Endodermal cell (in vitro differentiated cells): Measurements from ENCODE around the gene SPON1. TPM values are rescaled to one million over a fixed set of nuclear protein-coding genes. Genes with fewer than 3 reads are reported as not detected.

ENCODE experiments used
- DNase-seq: peaks from one replicate; pipeline ENCODE4 v3.0.0-alpha.2; 2017
- H3K27ac ChIP-seq: 2 replicates; pipeline ENCODE4 v1.5.1; 2013; ENCODE audit warnings: mild to moderate bottlenecking, low read depth, low read length, moderate library complexity
- H3K27me3 ChIP-seq: 2 replicates; pipeline ENCODE4 v1.6.1; 2013; ENCODE audit warnings: mild to moderate bottlenecking, low read length, moderate library complexity; ENCODE audit not compliant: insufficient read depth, control insufficient read depth, poor library complexity, severe bottlenecking
- H3K36me3 ChIP-seq: 2 replicates; pipeline ENCODE4 v1.7.0; 2013; ENCODE audit warnings: mild to moderate bottlenecking, low read length, moderate library complexity; ENCODE audit not compliant: control insufficient read depth, insufficient read depth
- H3K4me1 ChIP-seq: one replicate; pipeline ENCODE4 v1.7.0; 2013; ENCODE audit warnings: low read length; ENCODE audit not compliant: control insufficient read depth, insufficient read depth
- H3K4me3 ChIP-seq: 2 replicates; pipeline ENCODE4 v1.5.1; 2013; ENCODE audit warnings: mild to moderate bottlenecking, low read length, moderate library complexity
- H3K9ac ChIP-seq: 2 replicates; pipeline ENCODE4 v1.6.1; 2013; ENCODE audit warnings: mild to moderate bottlenecking, low read length, moderate library complexity; ENCODE audit not compliant: poor library complexity, severe bottlenecking; ENCODE audit errors: extremely low read depth
- H3K9me3 ChIP-seq: 2 replicates; pipeline ENCODE4 v1.6.1; 2013; ENCODE audit warnings: mild to moderate bottlenecking, low read length, moderate library complexity; ENCODE audit not compliant: control insufficient read depth
- H3K27ac Mint-ChIP-seq: 2 replicates; pipeline ENCODE4 v1.8.0; 2020; ENCODE audit warnings: mixed read lengths
- H3K27me3 Mint-ChIP-seq: 2 replicates; pipeline ENCODE4 v1.8.0; 2021; ENCODE audit warnings: mild to moderate bottlenecking, mixed read lengths; ENCODE audit not compliant: insufficient read depth
- H3K36me3 Mint-ChIP-seq: 2 replicates; pipeline ENCODE4 v1.8.0; 2020; ENCODE audit warnings: low read depth, mixed read lengths
- H3K4me1 Mint-ChIP-seq: 2 replicates; pipeline ENCODE4 v1.8.0; 2020; ENCODE audit warnings: mixed read lengths
- H3K4me3 Mint-ChIP-seq: 2 replicates; pipeline ENCODE4 v1.8.0; 2020; ENCODE audit warnings: mild to moderate bottlenecking, moderate library complexity, mixed read lengths
- H3K9me3 Mint-ChIP-seq: 2 replicates; pipeline ENCODE4 v1.8.0; 2020; ENCODE audit warnings: mild to moderate bottlenecking, mixed read lengths
- CTCF ChIP-seq: fragments of 200-600 bp; sonication (generic); conservative IDR thresholded peaks from 2 replicates; pipeline ENCODE4 v1.5.0; 2021; ENCODE audit warnings: antibody characterized with exemption, mild to moderate bottlenecking
- WGBS, 2 experiments: methylation state at CpG; one replicate each; pipeline versions ENCODE4 v1.1.5 to v1.1.7; 2013; ENCODE audit warnings: missing lambda C conversion rate in 2 of 2, mixed read lengths in 1 of 2; ENCODE audit not compliant: insufficient coverage in 1 of 2, insufficient read length in 1 of 2; 5-methylcytosine and 5-hydroxymethylcytosine counted together
- total RNA-seq, 2 donors: library from RNA; stranded (reverse); fragmentation: NEBNext Ultra II Directional in 1 of 2; extraction: Animal tissue kit (Norgen Biotek cat#: 25700) in 1 of 2; gene quantifications; 2 replicates in 1 of 2; 3 replicates in 1 of 2; pipeline ENCODE4 v1.2.1, GENCODE V29; 2021

The SPON1 gene
- total RNA-seq, 2 donors from 2014 or later, result 0.13 to 1.6 TPM

- Histone ChIP-seq H3K36me3 (peaks cover 4% of the 10 kb centered on the region), H3K27me3 (peaks cover 69% of the 10 kb centered on the region), H3K9me3 (no peaks in the 10 kb centered on the region), H3K27ac (no peak overlapping the region), H3K4me1 (no peaks in the 10 kb centered on the region), H3K9ac (no peak overlapping the region), H3K4me3 (no peak overlapping the region)
- H3K9me3 Mint-ChIP-seq, result no peaks in the 10 kb centered on the region
- no peak for TF ChIP-seq CTCF
- H3K36me3 Mint-ChIP-seq, result peaks cover under 1% of the 10 kb centered on the region
- no peak for DNase-seq
- 83% methylated on average over 1 of the region's 1 CpG; no CpG with 5 or more reads in 1 of the 2 experiments for WGBS, 2 experiments
- no peak overlapping the region for H3K4me3 Mint-ChIP-seq
- H3K27me3 Mint-ChIP-seq, result peaks cover 52% of the 10 kb centered on the region
- H3K4me1 Mint-ChIP-seq, result peaks cover 7% of the 10 kb centered on the region
- H3K27ac Mint-ChIP-seq, result no peak overlapping the region
Measured at GRCh38 chr11:14259878-14260277, 297.4 kb downstream of the SPON1 start.

GRCh38 chr11:14261066-14261465 is 298.5 kb downstream of the SPON1 start:
- no peak overlapping the region for H3K27ac Mint-ChIP-seq

GRCh38 chr11:14262271-14262846 is 299.8 kb downstream of the SPON1 start:
- TF ChIP-seq CTCF, result no peak

More at GRCh38 chr11:14261066-14261465, 298.5 kb downstream of the SPON1 start:
- H3K36me3 ChIP-seq, result peaks cover 6% of the 10 kb centered on the region
- DNase-seq, result no peak
- H3K27ac ChIP-seq, result no peak overlapping the region
- WGBS, 2 experiments, result 81 to 88% methylated on average over 2 to 4 of the region's 4 CpGs
- H3K27me3 ChIP-seq, result peaks cover 57% of the 10 kb centered on the region
- Mint-ChIP-seq H3K4me1 (peaks cover 7% of the 10 kb centered on the region), H3K9me3 (no peaks in the 10 kb centered on the region), H3K4me3 (no peak overlapping the region), H3K36me3 (peaks cover 12% of the 10 kb centered on the region), H3K27me3 (peaks cover 43% of the 10 kb centered on the region)
- no peak for TF ChIP-seq CTCF
- H3K9me3 ChIP-seq, result no peaks in the 10 kb centered on the region
- no peaks in the 10 kb centered on the region for H3K4me1 ChIP-seq
- H3K4me3 ChIP-seq, result no peak overlapping the region
- no peak overlapping the region for H3K9ac ChIP-seq

More at GRCh38 chr11:14262271-14262846, 299.8 kb downstream of the SPON1 start:
- Mint-ChIP-seq H3K4me1 (peaks cover 8% of the 10 kb centered on the region), H3K27ac (no peak overlapping the region), H3K27me3 (peaks cover 32% of the 10 kb centered on the region), H3K9me3 (no peaks in the 10 kb centered on the region), H3K36me3 (peaks cover 16% of the 10 kb centered on the region), H3K4me3 (no peak overlapping the region)
- no peak for DNase-seq
- Histone ChIP-seq H3K27me3 (peaks cover 44% of the 10 kb centered on the region), H3K9ac (no peak overlapping the region), H3K4me1 (no peaks in the 10 kb centered on the region), H3K27ac (no peak overlapping the region), H3K36me3 (peaks cover 6% of the 10 kb centered on the region), H3K9me3 (no peaks in the 10 kb centered on the region), H3K4me3 (no peak overlapping the region)
- WGBS, 2 experiments, result 90 to 94% methylated on average over 8 of the region's 8 CpGs
